C4-2B (cell line): ENCODE data around the gene RIMKLA.

Source experiments
- ZFX ChIP-seq: fragments of 450-650 bp; IDR thresholded peaks from 2 replicates; pipeline ENCODE4 v1.6.1; 2017
- TF ChIP-seq, protein P1 (sequence below): fragments of 450-650 bp; conservative IDR thresholded peaks from 2 replicates; pipeline ENCODE4 v1.5.1; 2017; ENCODE audit warnings: mild to moderate bottlenecking

DNA sequence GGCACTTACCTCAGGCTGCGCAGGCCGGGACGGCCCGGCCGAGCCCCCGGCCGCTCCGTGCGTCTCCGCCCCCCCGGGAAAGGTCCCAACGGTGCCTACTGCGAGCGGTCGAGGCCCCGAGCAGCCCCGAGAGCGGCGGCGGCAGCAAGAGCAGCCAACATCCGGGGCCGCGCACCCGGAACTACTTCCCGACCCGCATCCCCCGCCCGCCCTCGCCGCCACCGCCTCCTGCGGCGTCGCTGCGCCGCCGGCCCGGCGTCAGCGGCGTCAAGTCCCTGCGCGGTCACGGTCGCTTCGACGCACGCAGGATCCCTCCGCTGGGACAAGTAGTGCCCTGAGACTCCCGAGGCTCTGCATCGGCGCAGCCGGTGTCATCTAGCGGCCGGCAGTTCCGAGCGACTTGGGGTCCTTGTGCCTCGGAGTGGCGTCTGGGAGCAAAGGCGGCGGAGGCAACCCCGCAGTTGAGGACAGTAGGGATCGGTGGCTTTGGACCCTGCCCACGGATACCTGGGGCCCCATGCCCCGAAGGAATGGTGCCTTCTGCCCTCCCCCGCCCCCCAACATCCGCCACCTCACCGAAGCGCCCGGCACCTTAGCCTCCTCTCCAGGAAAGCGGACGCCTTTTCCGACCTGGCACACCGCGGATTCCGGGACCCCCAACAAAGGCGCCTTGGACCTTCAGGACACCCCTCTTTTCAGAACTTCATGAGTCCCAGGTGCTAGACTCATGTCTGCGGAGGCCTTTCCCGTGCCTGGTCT lies 45.4 kb upstream of the RIMKLA start, which contains the start of gene FOXJ3:
- TF ChIP-seq, protein P1, sequence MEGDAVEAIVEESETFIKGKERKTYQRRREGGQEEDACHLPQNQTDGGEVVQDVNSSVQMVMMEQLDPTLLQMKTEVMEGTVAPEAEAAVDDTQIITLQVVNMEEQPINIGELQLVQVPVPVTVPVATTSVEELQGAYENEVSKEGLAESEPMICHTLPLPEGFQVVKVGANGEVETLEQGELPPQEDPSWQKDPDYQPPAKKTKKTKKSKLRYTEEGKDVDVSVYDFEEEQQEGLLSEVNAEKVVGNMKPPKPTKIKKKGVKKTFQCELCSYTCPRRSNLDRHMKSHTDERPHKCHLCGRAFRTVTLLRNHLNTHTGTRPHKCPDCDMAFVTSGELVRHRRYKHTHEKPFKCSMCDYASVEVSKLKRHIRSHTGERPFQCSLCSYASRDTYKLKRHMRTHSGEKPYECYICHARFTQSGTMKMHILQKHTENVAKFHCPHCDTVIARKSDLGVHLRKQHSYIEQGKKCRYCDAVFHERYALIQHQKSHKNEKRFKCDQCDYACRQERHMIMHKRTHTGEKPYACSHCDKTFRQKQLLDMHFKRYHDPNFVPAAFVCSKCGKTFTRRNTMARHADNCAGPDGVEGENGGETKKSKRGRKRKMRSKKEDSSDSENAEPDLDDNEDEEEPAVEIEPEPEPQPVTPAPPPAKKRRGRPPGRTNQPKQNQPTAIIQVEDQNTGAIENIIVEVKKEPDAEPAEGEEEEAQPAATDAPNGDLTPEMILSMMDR, result no peak
- TF ChIP-seq ZFX, result peak; percentile 31
